ENCODE measurements around the gene FAF1.

DNA sequence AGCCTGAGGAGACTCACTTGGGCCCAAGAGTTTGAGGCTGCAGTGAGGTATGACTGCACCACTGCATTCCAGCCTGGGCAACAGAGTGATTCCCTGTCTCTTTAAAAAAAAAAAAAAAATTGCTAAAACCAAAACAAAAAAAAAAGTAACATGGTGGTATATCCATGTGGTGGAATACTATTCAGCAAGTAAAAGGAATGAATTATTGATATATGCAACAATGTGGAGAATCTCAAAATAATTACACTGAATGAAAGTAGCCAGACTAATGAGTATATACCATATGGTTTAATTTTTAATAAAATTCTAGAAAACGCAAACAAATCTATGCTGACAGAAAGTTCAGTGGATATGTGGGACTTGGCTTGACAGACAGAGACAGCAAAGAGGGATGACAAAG lies 456.6 kb downstream of the FAF1 start:
- TF ChIP-seq POLR2AphosphoS5 (IDR thresholded peaks at IDR 0.05) (no peak), EP300 (IDR thresholded peaks at IDR 0.05) (no peak)
- TF ChIP-seq, protein P1, sequence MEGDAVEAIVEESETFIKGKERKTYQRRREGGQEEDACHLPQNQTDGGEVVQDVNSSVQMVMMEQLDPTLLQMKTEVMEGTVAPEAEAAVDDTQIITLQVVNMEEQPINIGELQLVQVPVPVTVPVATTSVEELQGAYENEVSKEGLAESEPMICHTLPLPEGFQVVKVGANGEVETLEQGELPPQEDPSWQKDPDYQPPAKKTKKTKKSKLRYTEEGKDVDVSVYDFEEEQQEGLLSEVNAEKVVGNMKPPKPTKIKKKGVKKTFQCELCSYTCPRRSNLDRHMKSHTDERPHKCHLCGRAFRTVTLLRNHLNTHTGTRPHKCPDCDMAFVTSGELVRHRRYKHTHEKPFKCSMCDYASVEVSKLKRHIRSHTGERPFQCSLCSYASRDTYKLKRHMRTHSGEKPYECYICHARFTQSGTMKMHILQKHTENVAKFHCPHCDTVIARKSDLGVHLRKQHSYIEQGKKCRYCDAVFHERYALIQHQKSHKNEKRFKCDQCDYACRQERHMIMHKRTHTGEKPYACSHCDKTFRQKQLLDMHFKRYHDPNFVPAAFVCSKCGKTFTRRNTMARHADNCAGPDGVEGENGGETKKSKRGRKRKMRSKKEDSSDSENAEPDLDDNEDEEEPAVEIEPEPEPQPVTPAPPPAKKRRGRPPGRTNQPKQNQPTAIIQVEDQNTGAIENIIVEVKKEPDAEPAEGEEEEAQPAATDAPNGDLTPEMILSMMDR (IDR thresholded peaks at IDR 0.05): no peak
